GM19239 (cell line): ENCODE data around the gene CPLX1.

Experiments
- DNase-seq: peaks from one replicate; pipeline ENCODE4 v3.0.0; 2011; ENCODE audit warnings: low spot score; ENCODE audit not compliant: insufficient read length
- FAIRE-seq: peaks from 2 replicates; lab custom pipeline; 2011; peaks lifted over from hg19 to GRCh38; lab: Jason Lieb, UNC

Gene CPLX1

GRCh38 chr4:825971-826330 is at the start of gene CPLX1:
CPLX1 (minus strand) TSS chr4:826129; CDS start chr4:824522, 1,607 bp downstream.
- no peak for DNase-seq

GRCh38 chr4:874971-875817 is 49.3 kb upstream of the CPLX1 start:
- FAIRE-seq (no peak), DNase-seq (no peak)

More at GRCh38 chr4:825971-826330, at the start of gene CPLX1:
- FAIRE-seq, result no peak

GRCh38 chr4:874056-874455 is 48.1 kb upstream of the CPLX1 start:
- no peak for DNase-seq
- FAIRE-seq, result no peak

- no peak for FAIRE-seq
- DNase-seq, result no peak
Observed at GRCh38 chr4:872241-872981, 46.5 kb upstream of the CPLX1 start.

- DNase-seq, result no peak
- FAIRE-seq, result no peak
Observed at GRCh38 chr4:871484-871883, 45.6 kb upstream of the CPLX1 start.

GRCh38 chr4:870951-871350 is 45.0 kb upstream of the CPLX1 start:
- FAIRE-seq (no peak), DNase-seq (no peak)

GRCh38 chr4:869776-870175 is 43.8 kb upstream of the CPLX1 start:
- FAIRE-seq, result no peak
- DNase-seq, result no peak

GRCh38 chr4:868421-868820 is 42.5 kb upstream of the CPLX1 start:
- no peak for FAIRE-seq
- no peak for DNase-seq

GRCh38 chr4:867526-868250 is 41.8 kb upstream of the CPLX1 start:
- DNase-seq (no peak), FAIRE-seq (no peak)

GRCh38 chr4:866761-867390 is 40.9 kb upstream of the CPLX1 start:
- no peak for DNase-seq
- FAIRE-seq, result no peak

- FAIRE-seq, result no peak
Observed at GRCh38 chr4:866068-866760, 40.3 kb upstream of the CPLX1 start.

GRCh38 chr4:865572-865971 is 39.6 kb upstream of the CPLX1 start:
- DNase-seq (no peak), FAIRE-seq (no peak)

More at GRCh38 chr4:866068-866760, 40.3 kb upstream of the CPLX1 start:
- DNase-seq, result no peak

GRCh38 chr4:865121-865465 is 39.2 kb upstream of the CPLX1 start:
- no peak for DNase-seq
- no peak for FAIRE-seq

- DNase-seq, result no peak
- no peak for FAIRE-seq
Observed at GRCh38 chr4:864456-865120, 38.7 kb upstream of the CPLX1 start.

GRCh38 chr4:860561-860960 is 34.6 kb upstream of the CPLX1 start:
- DNase-seq, result no peak
- no peak for FAIRE-seq

GRCh38 chr4:859496-859895 is 33.6 kb upstream of the CPLX1 start:
- DNase-seq, result no peak
- no peak for FAIRE-seq

GRCh38 chr4:858831-859451 is 33.0 kb upstream of the CPLX1 start:
- FAIRE-seq (no peak), DNase-seq (no peak)

- DNase-seq, result no peak
- FAIRE-seq, result no peak
Observed at GRCh38 chr4:858041-858481, 32.1 kb upstream of the CPLX1 start.

GRCh38 chr4:857461-857860 is 31.5 kb upstream of the CPLX1 start:
- no peak for DNase-seq
- FAIRE-seq, result no peak
